Hematopoietic multipotent progenitor cell treated with erythropoietin and hydrocortisone succinate and interleukin-3 and kit ligand, for 15 days (in vitro differentiated cells): ENCODE measurements around the gene FDXACB1.
A peak's percentile ranks its signal among the peaks of the same experiment; 100 is the strongest.

Experiments used
- DNase-seq: peaks from one replicate; pipeline ENCODE4 v3.0.0-alpha.2; 2015; ENCODE audit warnings: low spot score

Gene FDXACB1, protein sequence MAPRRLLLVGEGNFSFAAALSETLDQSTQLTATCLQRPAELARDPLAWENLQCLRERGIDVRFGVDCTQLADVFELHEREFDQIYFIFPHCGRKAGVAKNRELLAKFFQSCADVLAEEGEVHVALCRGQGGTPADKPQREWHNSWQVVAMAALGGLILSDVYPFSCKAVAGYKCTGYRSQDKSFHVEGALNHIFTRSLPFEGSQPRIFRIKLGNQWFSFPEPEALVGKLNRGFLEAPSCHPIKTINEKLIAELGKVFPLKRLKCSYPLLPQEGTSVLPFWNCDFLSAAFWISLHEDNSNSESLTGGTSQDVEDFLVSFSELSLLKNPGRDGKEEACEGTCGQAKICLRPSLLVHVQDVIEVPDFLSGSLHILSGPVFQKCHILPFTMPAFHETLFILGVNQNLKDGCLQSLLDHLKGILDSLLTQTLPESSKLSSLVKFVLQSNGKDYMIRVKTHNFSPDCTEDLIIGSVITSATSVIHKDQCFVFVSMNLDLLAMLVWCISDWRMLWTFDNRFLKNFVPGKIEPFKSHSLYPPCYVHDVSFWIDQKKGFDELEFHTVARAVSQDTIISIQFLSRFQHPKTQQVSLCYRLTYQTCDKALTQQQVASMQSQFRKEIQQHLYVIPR

DNA sequence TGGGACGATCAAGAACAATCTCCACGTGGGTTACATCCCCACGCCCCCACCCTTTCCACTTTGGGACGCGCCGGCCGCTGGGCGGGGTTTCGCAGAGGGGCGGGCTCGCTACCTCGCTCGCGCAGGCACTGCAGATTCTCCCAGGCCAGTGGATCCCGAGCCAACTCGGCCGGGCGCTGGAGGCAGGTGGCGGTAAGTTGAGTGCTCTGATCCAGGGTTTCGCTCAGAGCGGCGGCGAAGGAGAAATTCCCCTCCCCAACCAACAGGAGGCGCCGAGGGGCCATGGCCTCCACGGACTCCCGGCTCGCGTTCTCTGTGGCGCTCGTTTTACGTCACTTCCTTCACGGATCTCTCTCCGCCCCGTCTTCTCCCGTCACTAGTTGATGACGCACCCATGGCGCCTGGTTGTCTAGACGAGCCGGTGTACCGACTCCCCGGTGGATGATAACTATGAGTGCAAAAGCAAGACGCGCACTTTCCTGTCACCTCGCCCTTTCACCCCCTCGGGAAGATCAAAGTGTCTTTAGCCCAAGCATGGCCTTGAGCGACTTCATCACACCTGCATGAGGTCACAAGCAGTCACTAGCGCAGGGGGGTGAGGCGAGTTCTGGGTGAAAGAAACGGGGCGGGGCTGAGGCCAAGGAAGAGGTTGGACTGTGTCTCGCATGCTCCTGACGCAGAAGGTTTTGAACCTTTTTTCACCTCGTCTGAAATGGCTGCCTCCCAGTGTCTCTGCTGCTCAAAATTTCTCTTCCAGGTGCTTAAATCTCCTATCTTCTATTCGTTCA, at the start of gene FDXACB1, which contains the start of gene CFAP68:
Gene FDXACB1 (minus strand): TSS at position 317 of the 788 bp plus-strand sequence. CDS start 33 bp downstream, at position 284.
Gene CFAP68 (plus strand): TSS at position 693 of the 788 bp plus-strand sequence. CDS start 20 bp downstream, at position 713.
- DNase-seq: peak; percentile 98

- DNase-seq: peak; percentile 96
Measured at GRCh38 chr11:111926505-111927391, 47.8 kb upstream of the FDXACB1 start.

GRCh38 chr11:111925953-111926352, 47.0 kb upstream of the FDXACB1 start:
- DNase-seq: no peak

GRCh38 chr11:111923951-111924350, 45.0 kb upstream of the FDXACB1 start:
- DNase-seq: no peak

- DNase-seq: no peak
Measured at GRCh38 chr11:111923351-111923788, 44.4 kb upstream of the FDXACB1 start.

DNA sequence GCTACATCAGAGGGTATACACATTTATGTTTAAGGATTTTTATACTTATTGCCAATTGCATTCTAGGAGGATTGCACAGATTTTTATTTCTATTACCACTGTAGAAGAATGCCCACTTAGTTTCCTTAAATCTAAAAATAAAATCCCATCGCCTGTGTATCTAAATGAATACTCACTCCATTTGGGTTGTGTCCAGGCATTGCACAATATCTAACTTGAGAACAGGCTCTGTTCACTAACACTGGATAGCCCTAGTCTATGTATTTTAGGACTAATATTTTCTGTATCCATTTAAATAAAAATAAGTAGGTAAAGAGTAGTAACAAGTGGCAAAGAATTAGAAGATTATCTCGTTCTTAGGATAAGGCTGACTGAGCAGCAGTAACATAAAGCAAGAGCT, 43.8 kb upstream of the FDXACB1 start:
- DNase-seq: no peak

- no peak for DNase-seq
Measured at GRCh38 chr11:111921541-111922230, 42.7 kb upstream of the FDXACB1 start.

DNA sequence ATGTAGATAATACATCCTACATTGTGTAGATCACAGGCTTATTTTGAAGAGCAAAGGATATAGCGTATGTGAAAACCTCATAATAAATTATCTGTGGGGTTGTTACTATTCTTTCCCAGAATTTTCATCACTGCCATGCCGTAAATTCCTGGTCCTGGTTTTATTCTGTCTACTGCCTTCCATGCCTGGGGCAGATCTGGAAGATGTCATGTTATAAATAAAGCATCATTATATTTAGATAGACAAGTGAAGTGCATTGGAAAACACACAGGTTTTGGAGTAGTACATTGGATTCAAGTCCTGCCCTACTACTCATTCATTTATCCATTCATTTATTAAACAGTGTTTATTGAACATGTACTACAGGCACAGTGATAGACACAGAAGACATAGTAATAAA, 41.9 kb upstream of the FDXACB1 start:
- DNase-seq: no peak

GRCh38 chr11:111918390-111919256, 39.7 kb upstream of the FDXACB1 start, which contains the start of gene C11orf52:
TSS of gene C11orf52 (plus strand) at chr11:111918913. CDS start at chr11:111918973, 60 bp downstream.
- DNase-seq: no peak

DNA sequence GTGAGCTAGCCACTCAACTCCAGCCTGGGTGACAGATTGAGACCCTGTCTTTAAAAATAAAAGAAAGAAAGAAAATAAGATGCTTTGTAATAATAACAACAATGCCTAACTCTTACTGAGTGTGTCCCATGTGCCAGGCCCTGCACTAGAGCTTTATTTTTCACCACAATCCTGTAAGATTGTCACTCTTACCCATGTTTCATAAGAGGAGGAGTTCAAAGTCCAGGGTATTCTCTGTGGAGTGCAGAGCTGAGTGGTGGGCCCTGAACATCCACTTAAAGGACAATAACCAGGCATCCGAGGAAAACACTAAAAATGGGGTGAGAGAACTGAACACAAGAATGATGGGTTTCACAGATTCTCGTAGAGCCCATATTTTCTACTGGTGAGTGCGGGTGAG, 38.8 kb upstream of the FDXACB1 start:
- DNase-seq: no peak

GRCh38 chr11:111917312-111917711, 38.3 kb upstream of the FDXACB1 start:
- no peak for DNase-seq

DNA sequence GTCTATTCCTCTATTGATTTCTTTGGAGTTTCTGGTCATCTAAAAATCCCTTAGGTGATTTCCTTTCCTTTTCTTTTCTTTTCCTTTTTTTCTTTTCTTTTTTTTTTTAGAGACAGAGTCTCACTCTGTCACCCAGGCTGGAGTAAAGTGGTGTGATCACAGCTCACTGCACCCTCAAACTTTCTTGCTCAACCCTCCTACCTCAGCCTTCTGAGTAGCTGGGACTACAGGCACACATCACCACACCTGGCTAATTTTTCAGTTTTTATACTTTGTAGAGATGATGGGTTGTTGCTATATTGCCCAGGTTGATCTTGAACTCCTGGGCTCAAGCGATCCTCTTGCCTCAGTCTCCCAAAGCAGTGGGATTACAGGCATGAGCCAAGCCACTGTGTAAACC, 37.8 kb upstream of the FDXACB1 start:
- DNase-seq: no peak

- DNase-seq: no peak
Measured at GRCh38 chr11:111913997-111914396, 35.0 kb upstream of the FDXACB1 start.

- DNase-seq: no peak
Measured at GRCh38 chr11:111913031-111913861, 34.3 kb upstream of the FDXACB1 start.

GRCh38 chr11:111912535-111912934, 33.6 kb upstream of the FDXACB1 start, which contains the start of gene HSPB2:
TSS of gene HSPB2 (plus strand) at chr11:111912734. CDS start at chr11:111912830, 96 bp downstream.
- DNase-seq: no peak

- no peak for DNase-seq
Measured at GRCh38 chr11:111911563-111912401, 32.8 kb upstream of the FDXACB1 start, which contains the start of gene CRYAB. TSS of gene CRYAB (minus strand) at chr11:111911770. CDS start at chr11:111911724, 46 bp downstream.
